HUDEP-2 (cell line): ENCODE data around the gene ILRUN.
"Not testable (repeated sequence)": the region's sequence is repeated elsewhere in the genome, so short reads cannot be mapped to it uniquely, and the experiment has no call there.

Experiments used
- DNase-seq, 76 experiments: peaks; one replicate each; lab custom pipeline; 2025; ENCODE audit not compliant: unreplicated experiment in 76 of 76; lab: John Stamatoyannopoulos, UW

The ILRUN gene

GRCh38 chr6:34667481-34668238 lies 28.9 kb downstream of the ILRUN start:
- no peak for DNase-seq

GRCh38 chr6:34665019-34665418 lies 31.5 kb downstream of the ILRUN start:
- DNase-seq: no peak

GRCh38 chr6:34664256-34664971 lies 32.2 kb downstream of the ILRUN start:
- peak in 35 of 76 experiments; percentile 17 to 73 (median 44) for DNase-seq

- no peak for DNase-seq
Observed at GRCh38 chr6:34663831-34664255, 32.7 kb downstream of the ILRUN start.

- no peak for DNase-seq
Observed at GRCh38 chr6:34663371-34663770, 33.2 kb downstream of the ILRUN start.

GRCh38 chr6:34661357-34661756 lies 35.2 kb downstream of the ILRUN start:
- DNase-seq: peak in 29 of 76 experiments; percentile 17 to 71 (median 38)

- no peak for DNase-seq
Observed at GRCh38 chr6:34658605-34659265, 37.8 kb downstream of the ILRUN start.

GRCh38 chr6:34657979-34658480 lies 38.5 kb downstream of the ILRUN start:
- not testable (repeated sequence) for DNase-seq

GRCh38 chr6:34657307-34657978 lies 39.1 kb downstream of the ILRUN start:
- peak in 18 of 76 experiments; percentile 11 to 54 (median 36) for DNase-seq

- DNase-seq: no peak
Observed at GRCh38 chr6:34657037-34657306, 39.6 kb downstream of the ILRUN start.

- peak in 9 of 76 experiments; percentile 14 to 40 (median 34) for DNase-seq
Observed at GRCh38 chr6:34656378-34657036, 40.1 kb downstream of the ILRUN start.

- DNase-seq: not testable (repeated sequence)
Observed at GRCh38 chr6:34655876-34656377, 40.6 kb downstream of the ILRUN start.

- DNase-seq: no peak
Observed at GRCh38 chr6:34654061-34654710, 42.4 kb downstream of the ILRUN start.

GRCh38 chr6:34652263-34652662 lies 44.3 kb downstream of the ILRUN start:
- DNase-seq: no peak

- no peak for DNase-seq
Observed at GRCh38 chr6:34650823-34651222, 45.7 kb downstream of the ILRUN start.

GRCh38 chr6:34650232-34650631 lies 46.3 kb downstream of the ILRUN start:
- DNase-seq: not testable (repeated sequence)

GRCh38 chr6:34648806-34649205 lies 47.8 kb downstream of the ILRUN start:
- no peak for DNase-seq
